CD14-positive monocyte (primary cell): Measurements from ENCODE around the gene MYO1D. TPM values are rescaled to one million over a fixed set of nuclear protein-coding genes. Genes with fewer than 3 reads are reported as not detected.

Experiments used
- DNase-seq, 3 donors: peaks; one replicate each; pipeline ENCODE4 v3.0.0-alpha.2; 2011 to 2022
- H2AFZ ChIP-seq: 2 replicates; pipeline ENCODE4 v1.6.0; 2012; ENCODE audit warnings: mild to moderate bottlenecking, low read depth, low read length, inconsistent platforms; ENCODE audit not compliant: insufficient read depth, poor library complexity, severe bottlenecking
- H3K27ac ChIP-seq, 2 donors: 1 replicate in 1 of 2; 2 replicates in 1 of 2; pipeline ENCODE4 v1.5.1; 2012 to 2013; ENCODE audit warnings: low read length in 2 of 2, control low read depth in 1 of 2, inconsistent platforms in 1 of 2, low read depth in 1 of 2, mild to moderate bottlenecking in 1 of 2
- H3K27me3 ChIP-seq, 2 donors: one replicate each; pipeline versions ENCODE4 v1.6.0 to v1.6.1; 2011 to 2013; ENCODE audit warnings: low read length in 2 of 2; ENCODE audit not compliant: control insufficient read depth in 2 of 2, insufficient read depth in 2 of 2
- H3K36me3 ChIP-seq, 2 donors: replicated peaks in 1 of 2; 1 replicate in 1 of 2; 2 replicates in 1 of 2; pipeline versions ENCODE4 v1.5.1 to v1.6.1; 2012 to 2013; ENCODE audit warnings: low read length in 2 of 2, control low read depth in 1 of 2, inconsistent platforms in 1 of 2, mild to moderate bottlenecking in 1 of 2; ENCODE audit not compliant: insufficient read depth in 2 of 2, control insufficient read depth in 1 of 2
- H3K4me1 ChIP-seq, 2 donors: 1 replicate in 1 of 2; 2 replicates in 1 of 2; pipeline versions ENCODE4 v1.5.1 to v1.6.1; 2012 to 2013; ENCODE audit warnings: low read length in 2 of 2, control low read depth in 1 of 2, inconsistent platforms in 1 of 2, mild to moderate bottlenecking in 1 of 2, moderate library complexity in 1 of 2; ENCODE audit not compliant: insufficient read depth in 2 of 2, control insufficient read depth in 1 of 2
- H3K4me2 ChIP-seq: replicated peaks from 2 replicates; pipeline ENCODE3; 2012; ENCODE audit warnings: low read length, moderate library complexity, mild to moderate bottlenecking; ENCODE audit not compliant: poor library complexity, severe bottlenecking; ENCODE audit errors: extremely low read depth
- H3K4me3 ChIP-seq, 3 experiments: fragments of 200-600 bp in 1 of 3; sonication (generic) in 1 of 3; replicated peaks in 1 of 3; 1 replicate in 2 of 3; 2 replicates in 1 of 3; pipeline ENCODE4 v1.5.1; 2011 to 2013; ENCODE audit warnings: low read length in 3 of 3, mild to moderate bottlenecking in 3 of 3, control low read depth in 2 of 3, low read depth in 2 of 3, inconsistent platforms in 1 of 3, moderate library complexity in 1 of 3
- H3K79me2 ChIP-seq: 2 replicates; pipeline ENCODE4 v1.6.0; 2012; ENCODE audit warnings: mild to moderate bottlenecking, control low read depth, inconsistent platforms, low read length, moderate library complexity; ENCODE audit not compliant: insufficient read depth
- H3K9ac ChIP-seq: 2 replicates; pipeline ENCODE4 v1.6.0; 2017; ENCODE audit warnings: low read length, mild to moderate bottlenecking; ENCODE audit not compliant: insufficient read depth, poor library complexity, severe bottlenecking
- H3K9me3 ChIP-seq, 2 donors: replicated peaks in 1 of 2; 1 replicate in 1 of 2; 2 replicates in 1 of 2; pipeline versions ENCODE4 v1.5.1 to v1.6.1; 2012 to 2013; ENCODE audit warnings: low read length in 2 of 2, control low read depth in 1 of 2; ENCODE audit not compliant: control insufficient read depth in 1 of 2, insufficient read depth in 1 of 2
- H4K20me1 ChIP-seq: 2 replicates; pipeline ENCODE4 v1.6.0; 2012; ENCODE audit warnings: mild to moderate bottlenecking, low read length, control low read depth, moderate library complexity; ENCODE audit not compliant: insufficient read depth
- H3K27ac Mint-ChIP-seq, 7 donors: one replicate each; pipeline ENCODE4 v1.8.0; 2020; ENCODE audit warnings: mild to moderate bottlenecking in 7 of 7, mixed read lengths in 7 of 7, moderate library complexity in 6 of 7, inconsistent platforms in 2 of 7
- H3K27me3 Mint-ChIP-seq, 3 donors: one replicate each; pipeline ENCODE4 v1.8.0; 2021 to 2022; ENCODE audit warnings: low read depth in 3 of 3, mild to moderate bottlenecking in 3 of 3, mixed read lengths in 3 of 3, moderate library complexity in 3 of 3, inconsistent platforms in 1 of 3
- H3K36me3 Mint-ChIP-seq, 2 donors: one replicate each; pipeline ENCODE4 v1.8.0; 2020; ENCODE audit warnings: mixed read lengths in 2 of 2, inconsistent platforms in 1 of 2, mild to moderate bottlenecking in 1 of 2
- H3K4me1 Mint-ChIP-seq: one replicate; pipeline ENCODE4 v1.8.0; 2020; ENCODE audit warnings: mild to moderate bottlenecking, mixed read lengths
- H3K4me3 Mint-ChIP-seq, 2 donors: one replicate each; pipeline ENCODE4 v1.8.0; 2020; ENCODE audit warnings: mild to moderate bottlenecking in 2 of 2, mixed read lengths in 2 of 2, moderate library complexity in 1 of 2
- H3K9me3 Mint-ChIP-seq, 7 donors: one replicate each; pipeline ENCODE4 v1.8.0; 2020 to 2022; ENCODE audit warnings: mixed read lengths in 7 of 7, mild to moderate bottlenecking in 6 of 7, moderate library complexity in 6 of 7, inconsistent platforms in 2 of 7
- CTCF ChIP-seq: fragments of 200-600 bp; IDR thresholded peaks from one replicate; pipeline ENCODE4 v1.8.0; 2022; ENCODE audit warnings: antibody characterized with exemption, mild to moderate bottlenecking
- WGBS: methylation state at CpG from one replicate; pipeline ENCODE4 v1.1.5; 2013; ENCODE audit warnings: missing lambda C conversion rate; ENCODE audit not compliant: insufficient coverage; 5-methylcytosine and 5-hydroxymethylcytosine counted together
- intact Hi-C, 2 donors: fragments of 100-400 bp; cut with micrococcal nuclease; formaldehyde crosslinking; loops; one replicate each; pipeline versions ENCODE4 v1.15.0 to v1.15.1; 2023
- polyA plus RNA-seq, 3 donors: library from polyadenylated mRNA; depleted of rRNA in 1 of 3; unstranded in 2 of 3; stranded (reverse) in 1 of 3; fragments of 300-500 nt in 2 of 3; fragments of >200 nt in 1 of 3; fragmentation: Illumina TruSeq in 2 of 3; gene quantifications; 1 replicate in 2 of 3; 2 replicates in 1 of 3; pipeline ENCODE4 v1.2.3, GENCODE V29; 2012 to 2021

MYO1D gene
- polyA plus RNA-seq, 3 donors = 0.22 to 0.39 (median 0.26) TPM

GRCh38 chr17:32798938-32799337 lies 78.0 kb downstream of the MYO1D start:
- Histone ChIP-seq H3K4me1 (no peaks in the 10 kb centered on the region), H3K27ac (no peak overlapping the region), H3K79me2 (no peaks in the 10 kb centered on the region), H3K4me3 (no peak overlapping the region), H3K4me2 (no peak overlapping the region), H3K9me3 (no peaks in the 10 kb centered on the region), H4K20me1 (no peaks in the 10 kb centered on the region), H2AFZ (no peak overlapping the region), H3K27me3 (no peaks in the 10 kb centered on the region), H3K9ac (no peak overlapping the region), H3K36me3 (no peaks in the 10 kb centered on the region)
- Mint-ChIP-seq H3K36me3 (no peaks in the 10 kb centered on the region), H3K4me3 (no peak overlapping the region), H3K4me1 (peaks cover 8% of the 10 kb centered on the region), H3K27me3 (peaks cover 1 to 6% (median 2%) of the 10 kb centered on the region in 3 donors), H3K9me3 (peaks cover 0 to 4% (median 0%) of the 10 kb centered on the region in 7 donors), H3K27ac (no peak overlapping the region)
- intact Hi-C loops = no loop called here
- no peak for DNase-seq
- WGBS = no CpG with 5 or more reads among the region's 1 CpG
- no peak for TF ChIP-seq CTCF

- Histone ChIP-seq H3K4me2 (no peak overlapping the region), H4K20me1 (no peaks in the 10 kb centered on the region), H3K9ac (no peak overlapping the region), H3K27me3 (no peaks in the 10 kb centered on the region), H3K27ac (no peak overlapping the region), H3K79me2 (no peaks in the 10 kb centered on the region), H3K4me3 (no peak overlapping the region), H2AFZ (no peak overlapping the region), H3K9me3 (no peaks in the 10 kb centered on the region), H3K36me3 (no peaks in the 10 kb centered on the region), H3K4me1 (no peaks in the 10 kb centered on the region)
- TF ChIP-seq CTCF = no peak
- DNase-seq = no peak
- Mint-ChIP-seq H3K4me1 (no peaks in the 10 kb centered on the region), H3K9me3 (peaks cover 0 to 4% (median 0%) of the 10 kb centered on the region in 7 donors), H3K27ac (no peak overlapping the region), H3K36me3 (no peaks in the 10 kb centered on the region), H3K27me3 (peaks cover 0 to 10% (median 0%) of the 10 kb centered on the region in 3 donors), H3K4me3 (no peak overlapping the region)
- intact Hi-C loops = no loop called here
- WGBS = 56% methylated on average over 6 of the region's 11 CpGs
Measured at GRCh38 chr17:32795339-32795979, 81.5 kb downstream of the MYO1D start.
